Activated CD8-positive, alpha-beta T cell treated with anti-CD3 and anti-CD28 coated beads for 36 hours (primary cell): ENCODE data around the gene KRT15. TPM values are rescaled to one million over a fixed set of nuclear protein-coding genes. Genes with fewer than 3 reads are reported as not detected.

Experiments
- ATAC-seq: fragments of 200-7000 bp; cut with Tn5 transposase; one replicate; pipeline ENCODE4 v1.10.0; 2021; ENCODE audit warnings: mild to moderate bottlenecking, moderate library complexity
- CTCF ChIA-PET: fragments of 350-600 bp; sonication (Branson Sonifier 250); formaldehyde crosslinking; loops from one replicate; lab custom pipeline; 2021; ENCODE audit warnings: antibody characterized with exemption; lab: Charles Lee
- POLR2A ChIA-PET: fragments of 350-600 bp; sonication (Branson Sonifier 250); formaldehyde crosslinking; loops from one replicate; lab custom pipeline; 2021; ENCODE audit warnings: antibody characterized with exemption; lab: Charles Lee
- DNase-seq: peaks from one replicate; pipeline ENCODE4 v3.0.0-alpha.2; 2020
- H3K27ac Mint-ChIP-seq: one replicate; pipeline ENCODE4 v1.8.0; 2021; ENCODE audit warnings: mild to moderate bottlenecking, mixed read lengths
- H3K27me3 Mint-ChIP-seq: one replicate; pipeline ENCODE4 v1.8.0; 2021; ENCODE audit warnings: mixed read lengths
- H3K36me3 Mint-ChIP-seq: one replicate; pipeline ENCODE4 v1.8.0; 2021; ENCODE audit warnings: low read depth, mixed read lengths
- H3K4me1 Mint-ChIP-seq: one replicate; pipeline ENCODE4 v1.8.0; 2021; ENCODE audit warnings: low read depth, mixed read lengths
- H3K4me3 Mint-ChIP-seq: one replicate; pipeline ENCODE4 v1.8.0; 2021; ENCODE audit warnings: mild to moderate bottlenecking, moderate library complexity, mixed read lengths
- H3K9me3 Mint-ChIP-seq: one replicate; pipeline ENCODE4 v1.8.0; 2021; ENCODE audit warnings: mixed read lengths
- CTCF ChIP-seq: fragments of 200-600 bp; IDR thresholded peaks from one replicate; pipeline ENCODE4 v1.8.0; 2022; ENCODE audit warnings: antibody characterized with exemption, mild to moderate bottlenecking
- intact Hi-C: fragments of 100-400 bp; cut with micrococcal nuclease; formaldehyde crosslinking; loops from one replicate; pipeline ENCODE4 v1.10.0; 2022
- total RNA-seq, 2 experiments: library from RNA; stranded (reverse); gene quantifications; one replicate each; pipeline ENCODE4 v1.2.3, GENCODE V29; 2021

KRT15 gene
- total RNA-seq, 2 experiments from 2014 or later = not detected

- no peak overlapping the region for H3K27ac Mint-ChIP-seq
These were observed 33.5 kb downstream of the KRT15 start for GRCh38 chr17:41484920-41485904.

GRCh38 chr17:41483991-41484826, 34.5 kb downstream of the KRT15 start:
- Mint-ChIP-seq H3K27me3 (peaks cover 2% of the 10 kb centered on the region), H3K4me1 (no peaks in the 10 kb centered on the region), H3K4me3 (no peak overlapping the region), H3K27ac (no peak overlapping the region), H3K36me3 (no peaks in the 10 kb centered on the region), H3K9me3 (no peaks in the 10 kb centered on the region)
- DNase-seq = no peak
- no peak for ATAC-seq
- TF ChIP-seq CTCF = no peak
- ChIA-PET CTCF (interaction anchor here (0.8 to 1.8 kb wide), 5 partner anchors 48 to 179 kb away, joined by 3 to 4 read pairs (median 3); no protein-coding TSS in a partner anchor), POLR2A (interaction anchor here (1.3 kb wide), 1 partner anchor 11 kb away, joined by 4 read pairs; no protein-coding TSS in a partner anchor)
- intact Hi-C loops = no loop called here

More at GRCh38 chr17:41484920-41485904, 33.5 kb downstream of the KRT15 start:
- intact Hi-C loops = no loop called here
- DNase-seq (no peak), ATAC-seq (no peak)
- TF ChIP-seq CTCF = no peak
- POLR2A ChIA-PET = interaction anchor here (0.7 to 1.3 kb wide), 2 partner anchors 10 to 64 kb away, joined by 3 to 4 read pairs; no protein-coding TSS in a partner anchor
- Mint-ChIP-seq H3K4me1 (peaks cover 2% of the 10 kb centered on the region), H3K27me3 (peaks cover 2% of the 10 kb centered on the region), H3K4me3 (no peak overlapping the region), H3K9me3 (no peaks in the 10 kb centered on the region), H3K36me3 (no peaks in the 10 kb centered on the region)
- CTCF ChIA-PET = interaction anchor here (0.6 to 1.8 kb wide), 6 partner anchors 47 to 601 kb away, joined by 3 to 4 read pairs (median 3); no protein-coding TSS in a partner anchor

- ATAC-seq = no peak
- H3K9me3 Mint-ChIP-seq = no peaks in the 10 kb centered on the region
- intact Hi-C loops = no loop called here
- H3K27ac Mint-ChIP-seq = no peak overlapping the region
- TF ChIP-seq CTCF = no peak
- H3K36me3 Mint-ChIP-seq = no peaks in the 10 kb centered on the region
- no peak overlapping the region for H3K4me3 Mint-ChIP-seq
- no peaks in the 10 kb centered on the region for H3K4me1 Mint-ChIP-seq
- DNase-seq = no peak
- POLR2A ChIA-PET = no interaction called here
- peaks cover 2% of the 10 kb centered on the region for H3K27me3 Mint-ChIP-seq
- CTCF ChIA-PET = interaction anchor here (1.8 kb wide), 1 partner anchor 65 kb away, joined by 4 read pairs; no protein-coding TSS in a partner anchor
These were observed 35.2 kb downstream of the KRT15 start for GRCh38 chr17:41483531-41483930.

GRCh38 chr17:41481036-41481435, 37.7 kb downstream of the KRT15 start, which contains the start of gene KRT35:
Gene KRT35 (minus strand): TSS chr17:41481151. CDS start chr17:41481097, 54 bp downstream.
- ChIA-PET POLR2A (no interaction called here), CTCF (no interaction called here)
- no peak for TF ChIP-seq CTCF
- Mint-ChIP-seq H3K36me3 (no peaks in the 10 kb centered on the region), H3K27ac (no peak within 1 kb of the TSS), H3K27me3 (peaks cover 2% of the 10 kb centered on the region), H3K4me3 (no peak within 1 kb of the TSS), H3K9me3 (no peaks in the 10 kb centered on the region), H3K4me1 (no peaks in the 10 kb centered on the region)
- DNase-seq (no peak), ATAC-seq (no peak)
- intact Hi-C loops = no loop called here
